RWPE2 (cell line): ENCODE results near the gene SOX2.

Experiments used
- ATAC-seq: fragments of 200-7000 bp; cut with Tn5 transposase; 3 replicates; pipeline ENCODE4 v1.9.1; 2021; ENCODE audit warnings: low read depth
- DNase-seq: peaks from one replicate; pipeline ENCODE4 v3.0.0-alpha.2; 2020; ENCODE audit warnings: low spot score
- H3K27ac ChIP-seq: fragments of 450-650 bp; 2 replicates; pipeline ENCODE4 v1.5.1; 2017; ENCODE audit warnings: mild to moderate bottlenecking; ENCODE audit not compliant: poor library complexity, severe bottlenecking
- H3K27me3 ChIP-seq: fragments of 250-450 bp; sonication (Bioruptor Pico); 2 replicates; pipeline ENCODE4 v1.5.1; 2021; ENCODE audit warnings: mild to moderate bottlenecking, moderate library complexity; ENCODE audit not compliant: insufficient read depth, poor library complexity, severe bottlenecking
- H3K36me3 ChIP-seq: fragments of 250-450 bp; sonication (Bioruptor Pico); 2 replicates; pipeline ENCODE4 v1.5.1; 2020; ENCODE audit warnings: low read depth, mild to moderate bottlenecking, moderate library complexity
- H3K4me1 ChIP-seq: fragments of 250-450 bp; sonication (Bioruptor Pico); 2 replicates; pipeline ENCODE4 v1.5.1; 2021; ENCODE audit warnings: mild to moderate bottlenecking, moderate library complexity; ENCODE audit not compliant: insufficient read depth, poor library complexity, severe bottlenecking
- H3K4me3 ChIP-seq: fragments of 250-450 bp; sonication (Bioruptor Pico); 2 replicates; pipeline ENCODE4 v1.5.1; 2021; ENCODE audit warnings: mild to moderate bottlenecking, moderate library complexity; ENCODE audit not compliant: severe bottlenecking
- H3K9me3 ChIP-seq: fragments of 250-450 bp; sonication (Bioruptor Pico); 2 replicates; pipeline ENCODE4 v1.5.1; 2021; ENCODE audit warnings: mild to moderate bottlenecking, moderate library complexity; ENCODE audit not compliant: severe bottlenecking
- TF ChIP-seq, protein P1 (sequence below): fragments of 450-650 bp; IDR thresholded peaks from one replicate; pipeline ENCODE4 v1.5.1; 2017; ENCODE audit warnings: mild to moderate bottlenecking, moderate library complexity; ENCODE audit not compliant: poor library complexity, severe bottlenecking

Gene SOX2

DNA sequence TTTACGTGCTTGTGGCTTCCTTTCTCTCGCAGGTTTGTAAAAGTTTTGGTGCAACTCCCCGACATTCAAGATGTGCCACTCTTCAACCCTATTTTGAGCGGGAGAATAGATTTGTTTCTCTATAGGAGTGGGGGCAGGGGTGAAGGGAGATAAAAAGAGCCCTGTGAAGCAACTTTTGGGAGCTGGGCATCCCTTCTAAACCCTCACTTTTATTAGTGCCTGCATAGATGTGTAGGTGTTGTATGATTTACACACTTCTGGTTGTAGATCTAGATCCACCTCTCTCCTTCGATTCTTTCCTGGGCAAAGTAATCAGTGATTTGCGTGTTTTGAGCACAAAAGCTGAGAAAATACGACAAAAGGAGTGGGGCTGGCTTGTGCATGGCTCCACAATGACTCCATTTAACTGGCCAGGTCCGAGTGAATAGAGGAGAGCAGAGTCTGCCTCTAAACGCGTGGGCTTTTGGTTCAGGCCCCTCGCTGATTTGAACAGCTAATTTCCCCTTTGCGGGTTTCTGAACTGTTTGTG, 17.7 kb downstream of the SOX2 start:
- Histone ChIP-seq H3K4me1 (peaks cover 5% of the 10 kb centered on the region), H3K27ac (no peak overlapping the region), H3K9me3 (no peaks in the 10 kb centered on the region), H3K27me3 (peaks cover 39% of the 10 kb centered on the region), H3K36me3 (no peaks in the 10 kb centered on the region), H3K4me3 (no peak overlapping the region)
- ATAC-seq (no peak), DNase-seq (no peak)
- TF ChIP-seq, protein P1, sequence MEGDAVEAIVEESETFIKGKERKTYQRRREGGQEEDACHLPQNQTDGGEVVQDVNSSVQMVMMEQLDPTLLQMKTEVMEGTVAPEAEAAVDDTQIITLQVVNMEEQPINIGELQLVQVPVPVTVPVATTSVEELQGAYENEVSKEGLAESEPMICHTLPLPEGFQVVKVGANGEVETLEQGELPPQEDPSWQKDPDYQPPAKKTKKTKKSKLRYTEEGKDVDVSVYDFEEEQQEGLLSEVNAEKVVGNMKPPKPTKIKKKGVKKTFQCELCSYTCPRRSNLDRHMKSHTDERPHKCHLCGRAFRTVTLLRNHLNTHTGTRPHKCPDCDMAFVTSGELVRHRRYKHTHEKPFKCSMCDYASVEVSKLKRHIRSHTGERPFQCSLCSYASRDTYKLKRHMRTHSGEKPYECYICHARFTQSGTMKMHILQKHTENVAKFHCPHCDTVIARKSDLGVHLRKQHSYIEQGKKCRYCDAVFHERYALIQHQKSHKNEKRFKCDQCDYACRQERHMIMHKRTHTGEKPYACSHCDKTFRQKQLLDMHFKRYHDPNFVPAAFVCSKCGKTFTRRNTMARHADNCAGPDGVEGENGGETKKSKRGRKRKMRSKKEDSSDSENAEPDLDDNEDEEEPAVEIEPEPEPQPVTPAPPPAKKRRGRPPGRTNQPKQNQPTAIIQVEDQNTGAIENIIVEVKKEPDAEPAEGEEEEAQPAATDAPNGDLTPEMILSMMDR = no peak

DNA sequence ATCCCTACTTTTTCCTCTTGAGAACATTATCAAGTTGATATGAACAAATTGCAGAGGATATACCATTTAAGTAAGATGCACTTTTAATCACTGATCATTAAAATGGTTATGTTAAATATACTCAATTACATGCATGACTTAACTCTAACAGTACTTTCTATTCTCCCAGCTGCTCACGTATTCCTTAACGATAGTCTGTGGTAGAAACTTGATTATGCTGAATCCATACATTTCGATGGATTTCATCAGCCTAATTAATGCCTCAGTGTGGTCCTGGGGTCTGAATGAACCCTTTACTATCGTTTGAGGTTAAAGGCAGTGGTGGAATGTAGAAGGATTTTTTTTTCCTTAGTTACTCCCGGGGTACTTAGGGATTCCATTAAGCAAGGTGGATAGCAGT, 18.6 kb downstream of the SOX2 start:
- no peaks in the 10 kb centered on the region for H3K9me3 ChIP-seq
- no peaks in the 10 kb centered on the region for H3K36me3 ChIP-seq
- H3K4me1 ChIP-seq = peaks cover 5% of the 10 kb centered on the region
- TF ChIP-seq, protein P1 = no peak
- H3K27ac ChIP-seq = no peak overlapping the region
- H3K27me3 ChIP-seq = peaks cover 39% of the 10 kb centered on the region
- ATAC-seq = no peak
- H3K4me3 ChIP-seq = no peak overlapping the region
- DNase-seq = no peak

DNA sequence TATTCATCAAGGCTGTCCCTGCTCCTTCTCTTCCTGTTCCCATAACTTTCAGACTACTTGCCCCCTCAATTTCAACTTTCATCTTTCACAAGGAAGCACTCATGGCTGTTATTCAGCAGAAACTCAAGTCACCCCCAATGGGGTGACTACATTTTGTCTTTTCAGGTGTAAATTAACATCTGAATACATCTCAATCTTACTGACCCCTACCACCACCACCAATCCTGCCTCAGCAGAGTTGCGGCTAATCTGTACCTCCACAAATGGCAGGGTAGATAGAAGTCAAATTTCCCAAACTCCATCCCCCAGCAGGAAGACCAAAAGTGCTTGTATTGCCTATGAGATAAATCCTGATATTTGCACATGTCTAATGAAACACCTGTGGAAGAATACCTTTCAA, 19.2 kb downstream of the SOX2 start:
- DNase-seq (no peak), ATAC-seq (no peak)
- TF ChIP-seq, protein P1 = no peak
- Histone ChIP-seq H3K27ac (no peak overlapping the region), H3K36me3 (no peaks in the 10 kb centered on the region), H3K27me3 (peaks cover 39% of the 10 kb centered on the region), H3K4me1 (peaks cover 5% of the 10 kb centered on the region), H3K4me3 (no peak overlapping the region), H3K9me3 (no peaks in the 10 kb centered on the region)

DNA sequence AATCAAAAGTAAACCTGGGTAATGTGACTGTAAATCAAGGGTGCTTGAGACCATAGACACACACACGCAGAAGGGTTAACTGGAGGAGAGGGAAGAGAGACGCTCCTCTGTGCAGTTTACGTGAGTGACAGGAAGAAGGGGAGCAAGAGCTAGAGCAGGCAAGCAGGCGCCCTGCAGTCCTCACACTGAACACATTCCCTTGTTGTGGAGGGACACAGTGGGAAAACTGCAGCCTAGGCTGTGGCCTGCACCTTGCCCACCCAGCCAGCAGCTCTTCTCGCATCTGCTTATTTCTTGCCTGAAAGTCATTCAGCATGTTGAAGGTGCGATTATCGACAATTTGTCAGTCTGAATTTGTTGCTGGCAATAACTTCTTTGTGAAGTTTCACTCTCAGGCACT, 24.2 kb downstream of the SOX2 start:
- no peak overlapping the region for H3K4me3 ChIP-seq
- no peaks in the 10 kb centered on the region for H3K27me3 ChIP-seq
- no peaks in the 10 kb centered on the region for H3K4me1 ChIP-seq
- ATAC-seq (no peak), DNase-seq (no peak)
- H3K9me3 ChIP-seq = no peaks in the 10 kb centered on the region
- no peak overlapping the region for H3K27ac ChIP-seq
- H3K36me3 ChIP-seq = no peaks in the 10 kb centered on the region
- TF ChIP-seq, protein P1 = no peak

- Histone ChIP-seq H3K9me3 (no peaks in the 10 kb centered on the region), H3K4me1 (no peaks in the 10 kb centered on the region), H3K27me3 (no peaks in the 10 kb centered on the region), H3K36me3 (no peaks in the 10 kb centered on the region), H3K27ac (no peak overlapping the region), H3K4me3 (no peak overlapping the region)
- TF ChIP-seq, protein P1 = no peak
- DNase-seq (no peak), ATAC-seq (no peak)
These were observed 26.8 kb downstream of the SOX2 start for GRCh38 chr3:181738551-181738950.
